K562 (cell line): Measurements from ENCODE around the gene TMEM151A. TPM values are rescaled to one million over a fixed set of nuclear protein-coding genes. Genes with fewer than 3 reads are reported as not detected.

Experiments used
- ATAC-seq: fragments of 200-7000 bp; cut with Tn5 transposase; 3 replicates; pipeline ENCODE4 v1.9.1; 2020; ENCODE audit warnings: moderate library complexity
- BruUV-seq: library from RNA; stranded (reverse); fragments of 400-500 nt; replicated peaks from 2 replicates; lab custom pipeline; 2021; lab: Mats Ljungman, UMichigan
- CTCF ChIA-PET: fragments of 300-600 bp; formaldehyde crosslinking; extraction: SDS; loops from one replicate; lab custom pipeline; 2021; ENCODE audit warnings: low intra/inter-chr PET ratio; lab: Yijun Ruan, JAX
- POLR2A ChIA-PET: fragments of 300-600, 350-650 bp; sonication (Branson Sonifier 250); formaldehyde crosslinking; extraction: SDS; loops from one replicate; lab custom pipeline; 2021; ENCODE audit warnings: antibody characterized with exemption, inconsistent platforms; lab: Yijun Ruan, JAX
- DNase-seq, 4 experiments: peaks; one replicate each; pipeline versions ENCODE4 v3.0.0 to v3.0.0-alpha.2; 2011 to 2018; ENCODE audit warnings: low spot score in 3 of 4, mixed read lengths in 3 of 4; ENCODE audit errors: extremely low read depth in 1 of 4
- FAIRE-seq: peaks from 2 replicates; lab custom pipeline; 2011; peaks lifted over from hg19 to GRCh38; lab: Jason Lieb, UNC
- H2AFZ ChIP-seq: 2 replicates; pipeline ENCODE4 v1.6.0; 2011; ENCODE audit warnings: low read depth, low read length, control low read depth, inconsistent platforms
- H3K27ac ChIP-seq: fragments of 200-600 bp; 3 replicates; pipeline ENCODE4 v1.8.0; 2011; ENCODE audit warnings: low read depth, mild to moderate bottlenecking, control low read depth, inconsistent platforms, low read length, moderate library complexity, mixed read lengths; ENCODE audit errors: extremely low read depth
- H3K27me3 ChIP-seq, 2 experiments: fragments of 300-600 bp in 1 of 2; 2 replicates in 1 of 2; 3 replicates in 1 of 2; pipeline versions ENCODE4 v1.6.0 to v1.8.0; 2011; ENCODE audit warnings: inconsistent platforms in 2 of 2, low read length in 2 of 2, mild to moderate bottlenecking in 1 of 2, mixed read lengths in 1 of 2, moderate library complexity in 1 of 2; ENCODE audit not compliant: control insufficient read depth in 2 of 2, insufficient read depth in 2 of 2
- H3K36me3 ChIP-seq: fragments of 300-600 bp; 3 replicates; pipeline ENCODE4 v1.8.0; 2011; ENCODE audit warnings: mild to moderate bottlenecking, low read length, inconsistent platforms; ENCODE audit not compliant: control insufficient read depth, insufficient read depth
- H3K4me1 ChIP-seq, 2 experiments: fragments of 200-600 bp in 1 of 2; replicated peaks in 1 of 2; 2 replicates in 1 of 2; 3 replicates in 1 of 2; pipeline versions ENCODE4 v1.5.1 to v1.8.0; 2011; ENCODE audit warnings: inconsistent platforms in 2 of 2, low read length in 2 of 2, mild to moderate bottlenecking in 1 of 2, mixed read lengths in 1 of 2, moderate library complexity in 1 of 2; ENCODE audit not compliant: control insufficient read depth in 2 of 2, insufficient read depth in 2 of 2
- H3K4me2 ChIP-seq: 2 replicates; pipeline ENCODE4 v1.6.1; 2011; ENCODE audit warnings: low read length, control low read depth, inconsistent platforms, mixed read lengths; ENCODE audit not compliant: insufficient read depth
- H3K4me3 ChIP-seq: fragments of 200-600 bp; sonication (generic), shearing (Covaris generic); 2 replicates; pipeline ENCODE4 v1.5.1; 2016; ENCODE audit warnings: control low read depth, inconsistent platforms
- H3K79me2 ChIP-seq: fragments of 200-600 bp; 3 replicates; pipeline ENCODE4 v1.8.0; 2011; ENCODE audit warnings: low read length, inconsistent platforms; ENCODE audit not compliant: control insufficient read depth, insufficient read depth
- H3K9ac ChIP-seq, 2 experiments: 2 replicates each; pipeline versions ENCODE4 v1.6.0 to v1.6.1; 2011; ENCODE audit warnings: low read depth in 2 of 2, low read length in 2 of 2, control low read depth in 1 of 2, inconsistent platforms in 1 of 2, mild to moderate bottlenecking in 1 of 2, mixed read lengths in 1 of 2; ENCODE audit not compliant: insufficient read depth in 1 of 2
- H3K9me1 ChIP-seq: one replicate; pipeline ENCODE4 v1.6.0; 2011; ENCODE audit warnings: inconsistent platforms, mild to moderate bottlenecking, low read length, moderate library complexity; ENCODE audit not compliant: control insufficient read depth, insufficient read depth
- H3K9me3 ChIP-seq: replicated peaks from 2 replicates; pipeline ENCODE4 v1.5.1; 2011; ENCODE audit warnings: low read depth, low read length, inconsistent platforms; ENCODE audit not compliant: control insufficient read depth, insufficient read depth
- H4K20me1 ChIP-seq: replicated peaks from 2 replicates; pipeline ENCODE4 v1.6.1; 2011; ENCODE audit warnings: low read length, inconsistent platforms, mixed read lengths; ENCODE audit not compliant: control insufficient read depth, insufficient read depth
- ARID3B ChIP-seq: fragments of 250-450 bp; sonication (Bioruptor Pico); IDR thresholded peaks from 2 replicates; pipeline ENCODE4 v1.4.0; 2020; ENCODE audit warnings: borderline replicate concordance
- CEBPZ ChIP-seq: fragments of 150-350 bp; IDR thresholded peaks from 2 replicates; pipeline ENCODE4 v1.6.1; 2014; ENCODE audit warnings: low read depth, mild to moderate bottlenecking, low read length, borderline replicate concordance
- E2F1 ChIP-seq: sonication (generic); formaldehyde crosslinking; IDR thresholded peaks from 2 replicates; pipeline ENCODE4 v1.8.1; 2023; ENCODE audit warnings: mild to moderate bottlenecking, missing genetic modification reagents, moderate library complexity
- FOSL1 ChIP-seq: fragments of 200-800 bp; sonication (Bioruptor generic); conservative IDR thresholded peaks from 2 replicates; pipeline ENCODE4 v1.6.1; 2016; ENCODE audit warnings: missing genetic modification characterization, missing compliant biosample characterization
- FOXA1 ChIP-seq: fragments of 450-650 bp; IDR thresholded peaks from 2 replicates; pipeline ENCODE4 v1.6.1; 2016; ENCODE audit warnings: mild to moderate bottlenecking, borderline replicate concordance
- GTF2F1 ChIP-seq: IDR thresholded peaks from 2 replicates; pipeline ENCODE4 v1.6.1; 2011; ENCODE audit warnings: low read depth, low read length, improper control_type of control experiment
- NCOA2 ChIP-seq, 2 experiments: fragments of 450-650 bp; IDR thresholded peaks; 2 replicates each; pipeline ENCODE4 v1.6.1; 2018; ENCODE audit warnings: mild to moderate bottlenecking in 2 of 2, moderate library complexity in 1 of 2; ENCODE audit not compliant: partially characterized antibody in 2 of 2
- NFXL1 ChIP-seq: fragments of 450-650 bp; formaldehyde crosslinking; IDR thresholded peaks from 2 replicates; pipeline ENCODE4 v1.4.0; 2021; ENCODE audit warnings: mild to moderate bottlenecking
- THRAP3 ChIP-seq: fragments of 450-650 bp; IDR thresholded peaks from 2 replicates; pipeline ENCODE4 v1.6.1; 2016; ENCODE audit warnings: mild to moderate bottlenecking, inconsistent platforms, borderline replicate concordance
- ZNF586 ChIP-seq: fragments of 450-650 bp; formaldehyde crosslinking; conservative IDR thresholded peaks from 2 replicates; pipeline ENCODE4 v1.4.0; 2020; ENCODE audit warnings: mild to moderate bottlenecking, moderate library complexity
- ZNF780A ChIP-seq: fragments of 250-450 bp; sonication (Bioruptor Pico); IDR thresholded peaks from 2 replicates; pipeline ENCODE4 v1.5.0; 2021; ENCODE audit warnings: mild to moderate bottlenecking
- WGBS: fragments of 100-300 bp; shearing (Covaris generic); methylation state at CpG from one replicate; pipeline ENCODE4 v1.1.6; 2016; ENCODE audit warnings: low coverage, mixed read lengths; ENCODE audit not compliant: insufficient coverage; ENCODE audit errors: missing lambda C conversion rate; 5-methylcytosine and 5-hydroxymethylcytosine counted together
- in situ Hi-C: fragments of 300-500 bp; cut with MboI; formaldehyde crosslinking; loops from 4 replicates; pipeline ENCODE4 v1.15.0; 2018; ENCODE audit warnings: inconsistent platforms, mixed read lengths
- intact Hi-C: fragments of 100-400 bp; cut with micrococcal nuclease; formaldehyde crosslinking; loops from 2 replicates; pipeline ENCODE4 v1.14.2; 2022
- polyA plus RNA-seq, 8 experiments: library from polyadenylated mRNA; depleted of rRNA in 4 of 8; stranded (reverse) in 5 of 8; unstranded in 3 of 8; fragments of >200 nt; fragmentation: Nextera tagmentation in 2 of 8; fragmentation: Illumina TruSeq in 1 of 8; extraction: Ambion mirVana in 2 of 8; extraction: Trizol in 1 of 8; gene quantifications; 2 replicates each; pipeline versions ENCODE4 v1.2.1 to v1.2.3, GENCODE V29; 2011 to 2014; ENCODE audit warnings: inconsistent platforms in 1 of 8, missing spikeins in 1 of 8
- total RNA-seq, 7 experiments: library from RNA; depleted of rRNA in 6 of 7; stranded (reverse); fragments of >200 nt in 6 of 7; fragmentation: Illumina TruSeq in 2 of 7; extraction: Trizol in 2 of 7; gene quantifications; 2 replicates each; pipeline versions ENCODE4 v1.2.1 to v1.2.3, GENCODE V29; 2011 to 2021; ENCODE audit warnings: low replicate concordance in 1 of 7
- TF ChIP-seq, protein P1 (sequence below): sonication (generic); formaldehyde crosslinking; IDR thresholded peaks from 2 replicates; pipeline ENCODE4 v1.8.0; 2022; ENCODE audit warnings: missing genetic modification reagents, mild to moderate bottlenecking, borderline replicate concordance

Gene TMEM151A
- total and polyA plus RNA-seq, 9 of the 15 experiments (the other 6 are each of a cell fraction or from before 2014, with no cell fraction given), result not detected

GRCh38 chr11:66311965-66312548 lies 20.4 kb downstream of the TMEM151A start:
- CTCF ChIA-PET, result interaction anchor here (0.7 to 2.9 kb wide), 9 partner anchors 10 to 366 kb away, joined by 3 to 37 read pairs (median 4); partner anchors contain the start of genes MRPL11, RBM4B and RIN1
- FAIRE-seq, result no peak
- WGBS, result 0% methylated on average over 42 of the region's 44 CpGs
- TF ChIP-seq ARID3B (CRISPR knock-in tag), result no peak
- 0 out of 2 replicates have a peak, but pooled peaks have one; percentile 80 for TF ChIP-seq E2F1 (CRISPR knock-in tag)
- no peak for TF ChIP-seq ZNF780A (CRISPR knock-in tag)
- no peak for TF ChIP-seq ZNF586 (CRISPR knock-in tag)
- no peak for TF ChIP-seq CEBPZ
- TF ChIP-seq GTF2F1, result no peak
- TF ChIP-seq FOSL1 (tag), result no peak
- no peak for TF ChIP-seq FOXA1
- TF ChIP-seq THRAP3, result peak; percentile 53; the same call in 1 of the 2 replicates
- TF ChIP-seq, protein P1, sequence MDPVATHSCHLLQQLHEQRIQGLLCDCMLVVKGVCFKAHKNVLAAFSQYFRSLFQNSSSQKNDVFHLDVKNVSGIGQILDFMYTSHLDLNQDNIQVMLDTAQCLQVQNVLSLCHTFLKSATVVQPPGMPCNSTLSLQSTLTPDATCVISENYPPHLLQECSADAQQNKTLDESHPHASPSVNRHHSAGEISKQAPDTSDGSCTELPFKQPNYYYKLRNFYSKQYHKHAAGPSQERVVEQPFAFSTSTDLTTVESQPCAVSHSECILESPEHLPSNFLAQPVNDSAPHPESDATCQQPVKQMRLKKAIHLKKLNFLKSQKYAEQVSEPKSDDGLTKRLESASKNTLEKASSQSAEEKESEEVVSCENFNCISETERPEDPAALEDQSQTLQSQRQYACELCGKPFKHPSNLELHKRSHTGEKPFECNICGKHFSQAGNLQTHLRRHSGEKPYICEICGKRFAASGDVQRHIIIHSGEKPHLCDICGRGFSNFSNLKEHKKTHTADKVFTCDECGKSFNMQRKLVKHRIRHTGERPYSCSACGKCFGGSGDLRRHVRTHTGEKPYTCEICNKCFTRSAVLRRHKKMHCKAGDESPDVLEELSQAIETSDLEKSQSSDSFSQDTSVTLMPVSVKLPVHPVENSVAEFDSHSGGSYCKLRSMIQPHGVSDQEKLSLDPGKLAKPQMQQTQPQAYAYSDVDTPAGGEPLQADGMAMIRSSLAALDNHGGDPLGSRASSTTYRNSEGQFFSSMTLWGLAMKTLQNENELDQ (CRISPR knock-in tag), result no peak
- no peak for TF ChIP-seq NFXL1
- no peak for TF ChIP-seq NCOA2 (IDR thresholded peaks at IDR 0.05; ENCODE audit: partially characterized antibody in 2 of 2)

More at GRCh38 chr11:66311965-66312548, 20.4 kb downstream of the TMEM151A start:
- Histone ChIP-seq H3K4me3 (peak overlapping the region; percentile 49), H3K9me1 (no peaks in the 10 kb centered on the region), H3K4me1 (peaks cover 23 to 59% of the 10 kb centered on the region in 2 experiments), H3K79me2 (no peaks in the 10 kb centered on the region), H3K9me3 (no peaks in the 10 kb centered on the region), H4K20me1 (no peaks in the 10 kb centered on the region), H3K4me2 (peak overlapping the region; percentile 85), H2AFZ (peak overlapping the region; percentile 98), H3K9ac (peak overlapping the region; percentile 38 to 89), H3K27me3 (no peaks in the 10 kb centered on the region), H3K27ac (peak overlapping the region; percentile 44; the same call in 2 of the 3 replicates), H3K36me3 (no peaks in the 10 kb centered on the region)
- ATAC-seq (peak; percentile 88), DNase-seq (peak; percentile 90 to 94 (median 90))
- POLR2A ChIA-PET, result interaction anchor here (0.5 to 2.6 kb wide), 17 partner anchors 10 to 543 kb away, joined by 3 to 16 read pairs (median 4); partner anchors contain the start of genes PELI3 and YIF1A
- intact Hi-C loops (loop anchor here (1.0 to 2.0 kb wide), 3 partner anchors 16 to 77 kb away; partner anchors contain the start of gene RIN1), in situ Hi-C loops (no loop called here)
- BruUV-seq, result no TSS peak
